B cell (primary cell): ENCODE results near the gene LENEP. TPM values are rescaled to one million over a fixed set of nuclear protein-coding genes. Genes with fewer than 3 reads are reported as not detected.

ENCODE experiments used
- ATAC-seq: fragments of 200-7000 bp; cut with Tn5 transposase; one replicate; pipeline ENCODE4 v1.10.0; 2021; ENCODE audit warnings: low read depth, mild to moderate bottlenecking, moderate number of reproducible peaks, moderate library complexity
- CTCF ChIA-PET: fragments of 350-600 bp; sonication (Branson Sonifier 250); formaldehyde crosslinking; loops from one replicate; lab custom pipeline; 2021; ENCODE audit warnings: antibody characterized with exemption, inconsistent platforms; lab: Charles Lee
- POLR2A ChIA-PET: fragments of 350-600 bp; sonication (Branson Sonifier 250); formaldehyde crosslinking; loops from one replicate; lab custom pipeline; 2021; ENCODE audit warnings: antibody characterized with exemption; lab: Charles Lee
- DNase-seq: peaks from one replicate; pipeline ENCODE4 v3.0.0; 2013
- H2AFZ ChIP-seq: 2 replicates; pipeline ENCODE4 v1.6.1; 2012; ENCODE audit warnings: mild to moderate bottlenecking, low read depth, low read length; ENCODE audit not compliant: insufficient read depth, poor library complexity, severe bottlenecking
- H3K27ac ChIP-seq, 2 donors: 1 replicate in 1 of 2; 2 replicates in 1 of 2; pipeline ENCODE4 v1.5.1; 2012 to 2013; ENCODE audit warnings: low read length in 2 of 2, mild to moderate bottlenecking in 2 of 2, moderate library complexity in 1 of 2
- H3K27me3 ChIP-seq, 4 experiments: fragments of 200-600 bp in 1 of 4; sonication (generic) in 1 of 4; replicated peaks in 1 of 4; 1 replicate in 2 of 4; 2 replicates in 2 of 4; pipeline versions ENCODE4 v1.6.1 to v1.7.0; 2013 to 2016; ENCODE audit warnings: low read length in 3 of 4, mild to moderate bottlenecking in 2 of 4, mixed read lengths in 1 of 4, moderate library complexity in 1 of 4; ENCODE audit not compliant: insufficient read depth in 4 of 4, control insufficient read depth in 3 of 4; ENCODE audit errors: control extremely low read depth in 1 of 4
- H3K36me3 ChIP-seq, 2 experiments: replicated peaks in 1 of 2; 1 replicate in 1 of 2; 2 replicates in 1 of 2; pipeline versions ENCODE4 v1.6.1 to v1.7.1; 2013; ENCODE audit warnings: low read length in 1 of 2; ENCODE audit not compliant: insufficient read depth in 2 of 2, control insufficient read depth in 1 of 2; ENCODE audit errors: control extremely low read depth in 1 of 2, extremely low read depth in 1 of 2
- H3K4me1 ChIP-seq, 2 donors: fragments of 200-600 bp in 1 of 2; sonication (generic) in 1 of 2; 1 replicate in 1 of 2; 2 replicates in 1 of 2; pipeline versions ENCODE4 v1.5.1 to v1.6.1; 2013 to 2017; ENCODE audit warnings: low read length in 2 of 2; ENCODE audit not compliant: control insufficient read depth in 2 of 2, insufficient read depth in 2 of 2
- H3K4me2 ChIP-seq: replicated peaks from 2 replicates; pipeline ENCODE3; 2012; ENCODE audit warnings: mild to moderate bottlenecking, low read depth, low read length; ENCODE audit not compliant: poor library complexity, severe bottlenecking
- H3K4me3 ChIP-seq, 5 experiments: fragments of 200-600 bp in 1 of 5; sonication (generic) in 1 of 5; 1 replicate in 3 of 5; 2 replicates in 2 of 5; pipeline versions ENCODE4 v1.5.1 to v1.7.0; 2011 to 2016; ENCODE audit warnings: low read length in 4 of 5, mild to moderate bottlenecking in 4 of 5, low read depth in 2 of 5, control low read depth in 1 of 5, moderate library complexity in 1 of 5; ENCODE audit not compliant: insufficient read depth in 1 of 5; ENCODE audit errors: control extremely low read depth in 1 of 5, extremely low read depth in 1 of 5
- H3K79me2 ChIP-seq: fragments of 200-600 bp; sonication (generic); one replicate; pipeline ENCODE4 v1.6.0; 2016; ENCODE audit warnings: low read length; ENCODE audit not compliant: control insufficient read depth, insufficient read depth
- H3K9ac ChIP-seq: fragments of 200-600 bp; sonication (generic); 2 replicates; pipeline ENCODE4 v1.6.1; 2017; ENCODE audit warnings: mild to moderate bottlenecking, low read length, moderate library complexity
- H3K9me3 ChIP-seq, 3 donors: one replicate each; pipeline versions ENCODE4 v1.6.1 to v1.7.1; 2013; ENCODE audit warnings: low read length in 2 of 3; ENCODE audit not compliant: control insufficient read depth in 2 of 3, insufficient read depth in 1 of 3; ENCODE audit errors: control extremely low read depth in 1 of 3
- H4K20me1 ChIP-seq: 2 replicates; pipeline ENCODE4 v1.6.0; 2012; ENCODE audit warnings: mild to moderate bottlenecking, low read length; ENCODE audit not compliant: insufficient read depth, control insufficient read depth, poor library complexity, severe bottlenecking
- H3K27ac Mint-ChIP-seq: one replicate; pipeline ENCODE4 v1.8.0; 2021; ENCODE audit warnings: mixed read lengths
- H3K27me3 Mint-ChIP-seq: one replicate; pipeline ENCODE4 v1.8.0; 2021; ENCODE audit warnings: mixed read lengths
- H3K4me1 Mint-ChIP-seq: one replicate; pipeline ENCODE4 v1.8.0; 2021; ENCODE audit warnings: mixed read lengths
- H3K4me3 Mint-ChIP-seq: one replicate; pipeline ENCODE4 v1.8.0; 2021; ENCODE audit warnings: mixed read lengths
- H3K9me3 Mint-ChIP-seq: one replicate; pipeline ENCODE4 v1.8.0; 2022; ENCODE audit warnings: mixed read lengths; ENCODE audit not compliant: insufficient read depth
- CTCF ChIP-seq: fragments of 200-600 bp; IDR thresholded peaks from one replicate; pipeline ENCODE4 v1.8.0; 2022; ENCODE audit warnings: antibody characterized with exemption, mild to moderate bottlenecking
- EZH2 ChIP-seq: IDR thresholded peaks from 2 replicates; pipeline ENCODE4 v1.6.1; 2012; ENCODE audit warnings: borderline replicate concordance, low read depth, mild to moderate bottlenecking, moderate library complexity, low read length; ENCODE audit not compliant: insufficient read depth, poor library complexity, severe bottlenecking
- WGBS: methylation state at CpG from one replicate; pipeline ENCODE4 v1.1.5; 2013; ENCODE audit warnings: missing lambda C conversion rate; ENCODE audit not compliant: insufficient coverage; 5-methylcytosine and 5-hydroxymethylcytosine counted together
- intact Hi-C: fragments of 100-400 bp; cut with micrococcal nuclease; formaldehyde crosslinking; loops from one replicate; pipeline ENCODE4 v1.10.0; 2022
- polyA plus RNA-seq: library from polyadenylated mRNA; depleted of rRNA; stranded (reverse); fragments of >200 nt; gene quantifications from 2 replicates; pipeline ENCODE4 v1.2.3, GENCODE V29; 2012
- total RNA-seq, 2 donors: library from RNA; stranded (reverse); fragments of 120-200 nt in 1 of 2; gene quantifications; 1 replicate in 1 of 2; 2 replicates in 1 of 2; pipeline versions ENCODE4 v1.2.3 to v1.2.4, GENCODE V29; 2013 to 2022

The LENEP gene
- total and polyA plus RNA-seq, 2 donors (not counting 1 experiment from before 2014, with no cell fraction given) = 2.0 TPM; not detected in 1

- POLR2A ChIA-PET = no interaction called here
- no peak overlapping the region for H3K4me2 ChIP-seq
- CTCF ChIA-PET = interaction anchor here (8.1 to 16.6 kb wide), 2 partner anchors 19 to 42 kb away, joined by 77 to 370 read pairs; partner anchors contain the start of gene EFNA4
Measured at GRCh38 chr1:155042789-155043188, 49.4 kb downstream of the LENEP start.

More at GRCh38 chr1:155042789-155043188, 49.4 kb downstream of the LENEP start:
- H3K36me3 ChIP-seq = no peaks in the 10 kb centered on the region
- H3K27me3 Mint-ChIP-seq = peaks cover 11% of the 10 kb centered on the region
- H3K79me2 ChIP-seq = no peaks in the 10 kb centered on the region
- no peak overlapping the region for H3K4me3 Mint-ChIP-seq
- WGBS = 85% methylated on average over 5 of the region's 5 CpGs
- no peak overlapping the region for H2AFZ ChIP-seq
- H3K9me3 Mint-ChIP-seq = no peaks in the 10 kb centered on the region
- no peak overlapping the region for H3K9ac ChIP-seq
- no peak overlapping the region for H3K27ac Mint-ChIP-seq
- TF ChIP-seq EZH2 = no peak
- no peak for TF ChIP-seq CTCF
- no peak overlapping the region for H3K4me3 ChIP-seq
- peaks cover 0 to 10% (median 0%) of the 10 kb centered on the region in 4 experiments for H3K27me3 ChIP-seq
- no peak overlapping the region for H3K27ac ChIP-seq
- DNase-seq (no peak), ATAC-seq (no peak)
- intact Hi-C loops = no loop called here
- H3K9me3 ChIP-seq = no peaks in the 10 kb centered on the region
- H3K4me1 ChIP-seq = no peaks in the 10 kb centered on the region
- H3K4me1 Mint-ChIP-seq = peaks cover 7% of the 10 kb centered on the region
- no peaks in the 10 kb centered on the region for H4K20me1 ChIP-seq
